ENCODE data around the gene ASB1.

The ASB1 gene, protein sequence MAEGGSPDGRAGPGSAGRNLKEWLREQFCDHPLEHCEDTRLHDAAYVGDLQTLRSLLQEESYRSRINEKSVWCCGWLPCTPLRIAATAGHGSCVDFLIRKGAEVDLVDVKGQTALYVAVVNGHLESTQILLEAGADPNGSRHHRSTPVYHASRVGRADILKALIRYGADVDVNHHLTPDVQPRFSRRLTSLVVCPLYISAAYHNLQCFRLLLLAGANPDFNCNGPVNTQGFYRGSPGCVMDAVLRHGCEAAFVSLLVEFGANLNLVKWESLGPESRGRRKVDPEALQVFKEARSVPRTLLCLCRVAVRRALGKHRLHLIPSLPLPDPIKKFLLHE

DNA sequence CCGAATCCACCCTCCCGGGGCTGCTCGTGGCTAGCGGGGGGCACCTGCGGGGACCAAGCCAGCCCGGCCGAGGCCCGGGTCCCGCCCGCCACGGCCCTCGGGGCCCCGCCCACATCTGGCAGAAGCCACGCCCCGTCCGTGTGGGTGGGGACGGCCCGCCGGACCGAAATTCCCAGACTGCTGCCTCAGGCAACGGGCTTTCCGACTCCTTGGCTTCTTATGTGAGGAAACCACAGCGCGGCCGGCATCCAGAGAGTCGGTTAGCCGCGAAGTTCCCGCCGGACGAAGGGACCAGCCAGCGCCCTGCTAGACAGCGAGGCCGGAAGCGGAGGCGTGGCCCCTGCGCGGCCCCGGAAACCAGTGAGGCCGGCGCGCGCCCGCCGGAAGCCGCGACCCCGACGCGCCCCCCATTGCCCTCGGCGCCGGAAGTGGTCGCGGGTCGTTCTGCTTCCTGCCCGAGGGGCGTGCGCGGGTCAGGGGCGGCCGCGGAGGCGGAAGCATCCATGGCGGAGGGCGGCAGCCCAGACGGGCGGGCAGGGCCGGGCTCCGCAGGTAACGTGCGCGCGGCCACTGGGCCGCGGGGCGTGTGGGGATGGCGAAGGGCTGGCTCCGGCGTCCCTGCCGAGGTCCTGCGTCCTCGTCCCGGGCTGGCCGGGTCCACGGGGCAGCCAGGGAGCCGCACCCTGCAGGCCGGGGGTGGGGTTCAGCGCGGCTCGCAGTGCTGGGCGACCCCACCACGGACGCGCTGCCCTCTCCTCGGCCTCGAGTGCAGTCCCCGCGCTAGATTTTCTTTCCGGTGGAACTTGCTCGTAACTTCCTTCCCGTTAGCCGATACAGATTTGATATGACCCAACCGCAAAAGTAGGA, at the start of gene ASB1:
TSS of gene ASB1 (plus strand) at position 360 of the 867 bp plus-strand sequence. CDS start at position 504, 144 bp downstream.
- DNase-seq: peak; percentile 59 to 81 (median 76)

DNA sequence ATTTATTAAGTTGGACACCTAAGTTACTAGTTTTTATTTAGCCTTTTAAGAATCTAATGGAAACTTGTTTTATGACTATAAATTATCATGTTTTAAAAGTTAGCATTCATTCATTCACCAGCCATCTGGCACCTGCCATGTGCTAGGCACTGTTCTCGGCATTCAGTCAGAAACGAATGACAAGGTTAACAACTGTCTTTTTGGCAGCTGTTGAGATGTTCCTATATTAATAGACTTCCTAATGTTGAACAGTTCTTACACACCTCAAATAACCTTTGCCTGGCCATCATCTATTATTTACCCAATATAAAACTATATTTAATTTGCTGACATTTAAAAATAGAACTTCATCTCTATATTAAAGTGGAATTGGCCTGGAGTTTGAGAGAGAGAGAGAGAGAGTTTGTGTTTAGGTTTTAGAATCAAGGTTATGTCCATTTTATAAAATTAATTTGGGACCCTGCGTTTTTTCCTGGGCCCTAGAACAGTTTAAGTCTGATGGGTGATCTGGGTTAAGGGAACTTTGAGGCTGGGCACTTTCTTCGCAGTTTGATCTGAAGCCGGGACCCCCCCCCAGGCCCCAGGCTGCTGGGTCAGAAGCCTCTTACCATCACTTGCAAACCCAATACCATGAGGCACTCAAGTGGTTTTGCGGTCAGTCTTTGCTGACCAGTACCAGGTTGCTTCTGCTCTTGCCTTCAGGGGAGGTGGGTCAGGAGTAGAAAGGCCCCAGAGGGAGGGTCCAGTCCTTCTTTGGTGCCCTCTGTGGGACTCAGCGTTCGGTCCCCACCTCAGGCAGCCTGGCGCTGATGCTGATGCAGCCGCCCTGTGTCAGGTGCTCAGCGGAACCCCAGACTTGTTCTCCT, 48.3 kb upstream of the ASB1 start:
- no peak for DNase-seq

DNA sequence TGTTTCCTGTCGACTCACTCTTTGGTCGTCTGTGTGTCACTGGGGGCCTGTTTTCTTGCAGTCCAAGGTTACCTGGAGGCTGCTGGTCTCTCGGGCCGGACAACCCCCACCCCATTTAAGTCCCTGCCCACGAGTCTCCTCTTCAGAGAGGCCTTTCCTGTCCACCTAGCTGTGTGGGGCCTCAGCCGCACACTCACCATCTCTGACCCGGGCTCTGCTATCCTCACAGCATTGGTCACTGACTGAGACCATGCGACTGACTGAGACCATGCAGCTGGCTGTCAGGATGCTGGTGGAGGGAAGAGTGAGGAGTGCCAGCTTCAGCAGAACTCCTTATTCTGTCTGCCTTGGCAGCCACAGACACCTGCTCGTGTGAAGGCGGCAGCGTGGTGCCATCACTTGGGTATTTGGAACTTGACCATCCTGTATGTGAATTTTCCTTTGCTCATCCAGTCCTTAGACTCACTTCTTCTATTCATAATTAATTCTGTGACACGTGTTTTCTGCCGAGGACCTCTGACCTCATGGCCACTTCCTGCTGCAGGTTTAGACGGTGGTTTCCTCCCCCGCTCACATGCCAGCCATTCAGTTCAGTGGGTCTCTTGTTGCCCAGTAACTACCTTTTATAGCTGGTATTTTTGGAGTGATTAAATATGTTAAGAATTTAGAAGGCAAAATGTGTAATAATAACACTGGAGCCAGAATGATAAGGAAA, 47.5 kb upstream of the ASB1 start:
- DNase-seq: no peak

DNA sequence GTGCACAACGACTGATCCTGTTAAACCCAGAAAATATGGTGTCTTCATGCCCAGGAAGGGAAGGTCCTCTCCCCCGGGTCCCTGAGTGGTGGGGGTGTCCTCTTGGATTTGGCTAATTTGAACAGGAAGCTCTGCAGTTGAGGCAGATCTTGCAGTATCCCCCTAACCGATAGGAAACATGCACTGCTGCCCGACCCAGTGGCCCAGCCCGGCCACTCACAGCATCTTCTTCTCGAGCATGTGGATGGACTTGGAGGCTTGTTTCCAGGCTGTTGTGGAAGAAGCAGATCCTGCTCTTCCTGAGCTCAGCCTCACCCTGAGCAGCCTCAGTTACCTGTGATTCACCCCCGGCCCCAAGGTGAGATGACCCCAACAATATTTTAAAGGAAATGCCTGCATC, 46.4 kb upstream of the ASB1 start:
- DNase-seq: no peak

DNA sequence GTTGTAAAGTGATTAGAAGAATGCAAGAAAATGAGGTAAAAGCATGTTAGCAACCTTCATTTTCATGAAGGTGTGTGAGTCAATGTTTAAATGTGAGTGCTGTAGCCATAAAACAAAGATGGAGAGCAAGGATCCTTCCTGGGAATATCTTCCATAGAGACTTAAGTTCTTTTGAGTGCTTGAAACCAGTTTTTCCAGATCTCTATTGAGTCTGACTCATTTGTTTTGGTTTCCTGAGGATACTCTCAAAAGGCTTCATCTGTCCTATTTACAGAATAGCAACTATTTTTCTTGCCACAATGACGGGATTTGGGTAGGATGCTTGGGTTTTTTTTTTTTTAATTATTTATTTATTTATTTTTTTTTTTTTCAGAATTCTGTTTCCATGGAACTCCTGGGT, 45.9 kb upstream of the ASB1 start:
- no peak for DNase-seq

DNA sequence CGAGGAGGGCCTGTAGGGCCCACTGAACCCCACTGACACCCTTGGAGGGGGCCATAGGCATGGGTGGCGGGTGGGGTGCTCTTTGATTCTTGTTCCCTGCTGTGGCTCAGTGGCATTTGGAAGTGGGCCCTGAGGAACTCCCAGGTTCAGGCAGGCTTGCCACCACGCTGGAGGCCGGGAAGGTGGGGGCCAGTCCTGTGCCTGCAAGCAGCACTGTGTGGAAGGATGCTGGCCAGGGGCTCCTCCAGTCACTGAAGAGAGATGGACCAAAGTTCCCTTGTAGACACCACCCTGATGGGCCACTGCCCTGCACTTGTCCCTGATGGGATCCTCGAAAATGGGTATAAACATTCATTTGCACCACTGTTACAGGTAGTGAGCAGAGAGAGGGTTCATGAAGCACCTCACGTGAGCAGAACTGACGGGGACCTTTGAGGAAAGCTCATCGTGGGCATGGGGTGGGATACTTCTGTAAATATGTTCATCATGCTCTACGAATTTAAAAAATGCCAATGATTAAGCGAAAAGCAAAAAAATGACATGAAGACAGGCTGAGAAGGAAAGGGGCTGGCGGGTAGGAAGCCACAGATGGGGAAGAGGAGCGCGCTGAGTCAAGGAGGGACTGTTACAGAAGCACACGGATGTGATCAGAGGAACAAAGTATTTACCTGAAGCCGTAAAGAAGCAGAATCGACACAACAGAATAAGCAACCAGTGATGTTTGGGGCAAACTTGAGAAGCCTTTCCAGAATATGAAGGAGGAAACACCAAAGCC, 45.2 kb upstream of the ASB1 start:
- no peak for DNase-seq

DNA sequence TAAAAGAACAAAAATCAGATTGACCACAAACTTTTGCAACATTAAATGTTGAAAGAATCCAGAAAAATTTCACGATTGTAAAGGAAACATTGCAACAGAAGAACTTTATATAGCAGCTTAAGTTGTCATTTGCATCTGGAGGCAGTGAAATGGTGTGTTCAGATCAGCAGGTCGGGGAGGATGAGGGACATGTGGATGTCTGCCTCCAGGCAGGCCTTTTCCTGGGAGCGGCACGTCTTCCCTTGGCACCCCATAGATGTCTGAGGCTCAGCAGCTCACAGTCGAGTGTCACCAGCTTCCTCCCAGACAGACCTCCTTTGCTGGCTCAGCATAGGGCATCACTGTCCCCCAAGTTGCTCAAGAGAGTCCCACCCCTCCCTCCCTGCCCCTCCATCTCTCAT, 44.3 kb upstream of the ASB1 start:
- DNase-seq: no peak

DNA sequence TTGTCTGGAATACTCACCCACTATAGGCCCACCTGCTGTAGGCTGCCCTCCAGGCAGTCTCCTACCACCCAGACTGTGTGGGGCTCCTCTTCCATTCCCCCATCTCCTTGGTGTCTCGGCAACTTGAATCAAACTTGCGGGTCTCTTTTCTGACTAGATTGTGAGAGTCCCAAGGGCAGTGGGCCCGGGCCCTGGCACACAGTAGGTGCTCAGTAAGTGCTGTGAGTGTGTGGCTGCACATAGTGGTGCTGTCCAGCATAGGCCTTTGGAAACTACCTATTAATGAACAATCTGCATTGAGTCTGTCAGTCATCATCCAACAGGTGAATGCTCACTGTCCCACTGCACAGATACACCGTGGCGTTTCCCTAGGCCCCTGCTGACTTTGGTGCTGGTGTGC, 43.6 kb upstream of the ASB1 start:
- no peak for DNase-seq

DNA sequence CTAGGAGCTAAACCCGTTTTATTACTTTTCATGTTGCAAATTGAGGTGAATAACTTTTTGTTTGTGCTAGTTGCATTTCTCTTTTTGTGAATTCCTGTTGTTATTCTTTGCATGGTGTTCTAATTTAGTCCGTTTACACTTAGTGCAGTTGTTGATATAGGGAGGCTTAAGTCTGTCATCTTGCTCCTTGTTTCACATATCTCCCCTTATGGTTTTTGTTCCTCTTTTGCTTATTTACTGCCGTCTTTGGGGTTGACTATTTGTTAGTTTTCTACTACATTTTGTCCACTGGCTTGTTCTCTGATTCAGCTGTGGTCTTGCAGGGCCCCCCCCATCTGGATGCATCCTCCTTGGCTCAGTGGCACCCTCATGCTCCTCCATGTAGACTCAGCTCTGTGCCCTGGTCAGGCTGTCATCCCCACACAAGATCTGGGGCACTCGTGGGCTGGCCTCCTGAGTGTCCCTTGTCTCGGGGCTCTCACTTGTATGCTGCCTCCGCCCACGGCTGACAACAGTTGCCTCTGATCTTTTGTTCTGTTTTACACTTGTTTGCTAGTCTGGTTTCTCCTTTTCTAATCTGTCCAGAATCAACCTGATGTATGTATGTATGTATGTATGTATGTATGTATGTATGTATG, 42.9 kb upstream of the ASB1 start:
- no peak for DNase-seq

DNA sequence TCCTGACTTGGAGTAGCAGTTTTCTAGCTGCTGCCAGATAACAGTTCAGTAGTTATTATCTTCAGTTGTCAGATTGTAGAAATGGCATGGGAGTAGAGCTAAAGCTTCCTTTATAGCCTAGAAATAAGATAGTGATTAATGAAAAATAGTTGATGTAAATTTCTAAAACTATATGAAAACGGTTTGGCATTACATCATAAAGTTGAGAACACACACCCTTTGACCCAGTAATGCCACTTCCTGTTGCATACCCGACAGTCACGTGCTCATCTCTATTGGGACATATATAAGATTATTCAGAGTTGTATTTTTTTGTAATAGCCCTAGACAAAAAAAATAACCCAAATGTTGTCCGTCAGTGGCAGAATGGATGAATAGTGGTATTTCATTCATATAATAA, 39.4 kb upstream of the ASB1 start:
- DNase-seq: no peak

DNA sequence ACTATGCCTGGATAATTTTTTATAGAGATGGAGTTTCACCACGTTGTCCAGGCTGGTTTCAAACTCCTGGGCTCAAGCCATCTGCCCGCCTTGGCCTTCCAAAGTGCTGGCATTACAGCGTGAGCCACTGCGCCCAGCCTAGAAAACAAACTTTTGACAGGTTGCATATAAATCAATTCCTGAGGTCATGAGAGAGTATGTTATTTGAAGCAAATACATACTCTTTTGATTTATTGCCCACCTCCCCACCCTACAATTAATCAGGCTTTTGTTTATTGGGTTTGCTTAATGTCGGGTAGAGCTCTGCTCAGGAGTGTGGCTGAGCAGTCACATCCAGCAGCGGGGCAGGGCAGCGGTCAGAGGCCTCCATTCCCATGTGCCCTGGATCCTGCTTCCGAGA, 37.9 kb upstream of the ASB1 start:
- no peak for DNase-seq

DNA sequence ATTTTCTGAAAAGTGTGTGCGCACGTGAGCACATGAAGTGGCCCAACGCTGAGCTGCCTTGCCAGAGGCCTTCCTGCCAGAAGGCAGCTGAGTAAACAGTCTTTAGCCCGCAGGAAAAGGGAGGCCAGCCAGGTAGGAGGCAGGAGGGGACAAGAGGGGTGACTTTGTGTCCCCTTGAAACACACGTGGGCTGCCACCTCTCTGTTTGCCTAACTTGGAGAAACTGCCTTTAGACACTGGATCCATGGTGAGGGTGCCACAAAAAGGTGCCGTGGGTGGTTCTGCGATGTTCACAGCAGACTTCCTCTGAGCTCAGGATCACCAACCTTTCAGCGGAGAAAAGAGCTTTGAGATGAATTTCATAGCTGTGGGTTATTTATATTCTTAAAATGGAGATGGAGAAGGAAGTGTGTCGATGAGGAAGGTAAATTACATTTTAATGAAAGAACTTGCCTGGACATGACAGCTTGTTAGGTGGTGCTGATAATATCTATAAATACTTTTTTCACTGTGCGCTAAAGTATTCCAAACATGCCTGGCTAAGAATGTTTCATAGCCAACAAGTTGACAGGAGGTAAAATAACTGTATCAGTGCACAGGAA, 36.6 kb upstream of the ASB1 start:
- DNase-seq: no peak

DNA sequence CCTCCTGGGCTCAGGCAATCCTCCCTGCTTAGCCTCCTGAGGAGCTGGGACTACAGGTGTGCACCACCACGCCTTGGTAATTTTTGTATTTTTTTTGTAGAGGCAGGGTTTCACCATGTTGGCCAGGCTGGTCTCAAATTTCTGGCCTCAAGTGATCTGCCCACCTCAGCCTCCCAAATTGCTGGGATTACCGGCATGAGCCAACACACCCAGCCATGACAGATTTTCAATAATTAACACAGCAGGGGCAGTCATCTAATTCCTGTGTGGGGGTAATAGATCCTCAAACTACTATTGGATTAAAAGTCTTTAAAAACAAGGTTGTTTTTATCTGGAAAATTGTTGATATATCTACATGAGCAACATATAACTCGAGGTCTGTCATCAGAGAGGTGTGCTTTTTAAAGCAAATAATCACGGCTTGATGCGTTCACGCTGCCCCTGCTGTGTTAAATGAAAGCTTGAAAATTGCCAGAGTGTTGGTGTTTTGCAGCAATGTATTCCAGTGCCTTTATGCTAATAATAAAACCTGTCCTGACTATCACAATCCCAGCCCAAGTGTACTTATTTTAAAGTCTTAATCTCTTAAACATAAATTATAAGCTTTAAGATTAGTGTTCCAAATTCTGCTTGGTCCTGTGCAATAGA, 35.6 kb upstream of the ASB1 start:
- no peak for DNase-seq

DNA sequence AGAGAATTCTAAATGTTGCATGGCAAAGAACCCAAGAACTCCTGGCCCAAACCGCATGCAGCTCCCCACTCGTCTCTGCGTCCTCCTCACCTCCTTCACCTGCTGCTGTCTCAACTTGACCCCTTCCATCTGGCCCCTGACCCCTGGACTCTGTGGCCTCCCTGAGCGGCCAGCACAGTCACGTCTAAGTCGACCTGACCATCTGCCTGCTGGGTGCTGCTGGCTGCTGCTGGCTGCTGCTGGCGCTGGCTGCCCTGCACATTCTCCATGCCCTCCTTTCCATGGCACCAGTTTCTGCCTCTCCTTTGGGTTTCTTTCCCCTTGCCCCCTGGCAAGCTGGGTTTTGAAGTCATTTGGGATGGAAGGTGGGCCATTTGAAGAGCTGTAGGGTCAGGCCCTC, 30.1 kb upstream of the ASB1 start:
- no peak for DNase-seq

DNA sequence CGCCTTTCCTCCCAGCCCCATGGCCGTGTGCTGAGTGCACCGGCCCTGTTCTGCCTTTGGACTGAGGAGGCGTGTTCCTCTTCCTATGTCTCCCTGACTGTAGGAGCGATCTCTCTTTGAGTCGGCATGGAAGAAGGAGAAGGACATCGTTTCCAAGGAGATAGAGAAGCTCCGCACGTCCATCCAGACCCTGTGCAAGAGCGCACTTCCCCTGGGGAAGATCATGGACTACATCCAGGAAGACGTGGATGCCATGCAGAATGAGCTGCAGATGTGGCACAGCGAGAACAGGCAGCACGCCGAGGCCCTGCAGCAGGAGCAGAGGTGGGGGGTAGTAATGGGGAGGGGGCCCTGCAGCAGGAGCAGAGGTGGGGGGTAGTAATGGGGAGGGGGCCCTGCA, 29.4 kb upstream of the ASB1 start:
- DNase-seq: no peak

DNA sequence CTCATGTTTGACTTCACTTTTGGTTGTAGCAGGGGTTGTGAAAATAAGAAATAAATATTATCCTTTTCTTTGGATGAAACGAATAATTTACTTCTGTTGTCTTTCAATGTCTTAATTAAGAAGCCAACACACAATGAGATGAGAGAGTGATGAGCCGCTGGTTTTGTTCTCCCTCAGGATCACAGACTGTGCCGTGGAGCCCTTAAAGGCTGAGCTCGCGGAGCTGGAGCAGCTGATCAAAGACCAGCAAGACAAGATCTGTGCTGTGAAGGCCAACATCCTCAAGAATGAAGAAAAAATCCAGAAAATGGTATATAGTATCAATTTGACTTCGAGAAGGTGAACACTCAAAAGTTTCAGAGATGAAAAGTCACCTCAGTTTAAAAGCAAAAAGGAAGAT, 28.1 kb upstream of the ASB1 start:
- no peak for DNase-seq

DNA sequence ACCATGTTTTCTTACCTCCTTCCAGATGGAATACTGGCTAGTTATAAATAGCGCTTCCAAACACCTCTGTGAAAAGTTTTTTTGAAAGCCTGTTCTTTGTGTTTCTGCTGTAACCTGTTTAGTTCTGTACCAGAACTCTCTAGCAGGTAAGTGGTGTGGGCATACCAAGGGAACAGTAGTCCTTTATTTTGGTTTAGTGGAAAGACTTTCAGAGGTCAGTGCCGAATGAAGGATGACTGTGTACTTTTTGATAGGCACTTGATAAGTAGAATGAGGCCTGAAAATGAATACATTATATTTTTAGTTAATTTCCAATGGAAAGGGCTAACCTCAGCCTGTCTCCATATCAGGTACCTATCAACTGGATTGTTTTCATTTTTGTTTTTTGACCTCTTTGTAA, 27.6 kb upstream of the ASB1 start:
- no peak for DNase-seq

DNA sequence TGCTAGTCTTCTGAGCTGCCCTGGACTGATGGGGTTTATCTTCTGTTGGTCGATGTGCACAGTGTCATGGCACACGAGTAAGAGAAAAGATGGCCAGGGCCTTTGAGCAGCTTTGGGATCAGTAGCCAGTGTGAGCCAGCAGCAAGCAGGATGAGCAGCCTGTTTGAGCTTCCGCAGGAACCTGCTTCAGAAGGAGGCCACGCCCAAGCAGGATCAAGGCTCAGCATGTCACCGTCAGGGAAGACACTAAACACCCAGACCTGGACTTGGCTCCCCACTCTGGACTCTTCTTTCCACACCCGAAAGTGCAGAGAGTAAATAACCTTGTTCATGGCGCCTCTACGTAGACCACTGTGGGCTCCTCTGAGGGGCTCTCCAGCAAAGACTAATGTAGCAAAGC, 25.2 kb upstream of the ASB1 start:
- DNase-seq: no peak

DNA sequence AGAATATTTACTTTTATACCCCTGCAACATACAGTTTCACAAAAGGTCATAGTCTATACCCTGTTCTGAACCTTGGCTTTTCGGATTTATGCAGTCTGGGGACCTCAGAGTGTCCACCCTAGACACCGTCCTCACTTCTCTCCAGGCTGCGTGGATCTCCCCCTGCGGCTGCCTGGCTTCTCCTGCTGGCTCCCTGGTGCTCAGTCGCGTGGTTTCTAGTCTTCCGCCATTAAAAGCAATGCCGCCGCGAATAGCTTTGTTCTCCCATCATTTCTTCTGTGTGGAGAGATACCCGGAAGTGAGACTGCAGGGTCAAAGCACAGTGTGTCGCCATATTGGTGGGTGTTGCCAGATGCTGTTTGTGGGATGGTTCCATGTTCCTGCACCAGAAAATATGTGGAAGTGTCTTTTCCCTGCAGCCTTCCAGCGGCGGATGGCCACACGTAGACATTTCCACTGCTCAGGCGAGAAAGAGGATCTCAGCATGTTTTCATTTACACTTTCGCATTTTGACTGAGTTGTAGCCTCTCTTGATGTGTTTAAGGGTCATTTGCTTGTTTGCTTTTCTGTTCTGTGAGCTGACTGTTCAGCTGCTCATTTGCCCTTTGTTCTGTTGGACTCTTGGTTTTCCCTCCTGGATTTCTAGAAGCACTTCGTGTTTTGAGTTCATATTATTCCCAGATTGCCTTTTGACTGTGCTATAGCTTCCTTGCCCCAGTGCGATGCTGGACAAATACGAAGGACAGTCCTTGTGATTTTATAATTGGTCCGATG, 22.9 kb upstream of the ASB1 start:
- no peak for DNase-seq

All from activated CD4-positive, CD25-positive, alpha-beta regulatory T cell (primary cell).